ENCODE results near the gene SYT7.
"Not testable (repeated sequence)": the region's sequence is repeated elsewhere in the genome, so short reads cannot be mapped to it uniquely, and the experiment has no call there.

The SYT7 gene

DNA sequence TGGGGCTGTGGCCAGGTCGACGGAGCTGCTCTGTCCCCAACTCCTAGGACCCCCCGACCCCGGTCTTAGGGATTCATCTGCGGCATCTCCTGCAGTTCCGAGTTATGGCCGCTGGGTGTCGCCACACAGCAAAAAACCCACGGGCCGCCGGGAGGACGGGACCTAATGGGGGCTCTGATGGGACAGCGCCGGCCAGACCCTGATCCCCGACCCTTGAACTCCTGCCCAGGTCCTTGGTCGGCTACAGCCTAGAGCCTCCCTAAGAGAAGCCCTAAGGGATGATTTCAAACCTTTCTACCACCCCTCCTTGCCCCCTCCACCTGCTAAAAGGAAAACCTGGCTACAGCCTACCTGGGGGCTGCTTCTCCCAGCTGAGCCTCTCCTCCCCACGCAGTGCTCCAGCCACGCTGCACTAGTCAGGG is 103.1 kb downstream of the SYT7 start:
- no peaks in the 10 kb centered on the region for H3K27me3 ChIP-seq (ENCODE audit: insufficient read depth, low read length)
- peaks cover 10% of the 10 kb centered on the region for H3K4me1 ChIP-seq (ENCODE audit: insufficient read depth, low read length)
- no peak overlapping the region for H3K9ac ChIP-seq (ENCODE audit: low read depth, low read length)
- no peak overlapping the region for H3K27ac ChIP-seq (ENCODE audit: low read depth, low read length)
- whole genome bisulfite sequencing: 9% methylated on average over 18 of the region's 18 CpGs
- no peaks in the 10 kb centered on the region for H3K9me3 ChIP-seq (ENCODE audit: insufficient read depth, low read depth, low read length)
- H3K36me3 ChIP-seq (ENCODE audit: insufficient read depth, low read length): no peaks in the 10 kb centered on the region
- H3K4me3 ChIP-seq (ENCODE audit: low read length): no peak overlapping the region

DNA sequence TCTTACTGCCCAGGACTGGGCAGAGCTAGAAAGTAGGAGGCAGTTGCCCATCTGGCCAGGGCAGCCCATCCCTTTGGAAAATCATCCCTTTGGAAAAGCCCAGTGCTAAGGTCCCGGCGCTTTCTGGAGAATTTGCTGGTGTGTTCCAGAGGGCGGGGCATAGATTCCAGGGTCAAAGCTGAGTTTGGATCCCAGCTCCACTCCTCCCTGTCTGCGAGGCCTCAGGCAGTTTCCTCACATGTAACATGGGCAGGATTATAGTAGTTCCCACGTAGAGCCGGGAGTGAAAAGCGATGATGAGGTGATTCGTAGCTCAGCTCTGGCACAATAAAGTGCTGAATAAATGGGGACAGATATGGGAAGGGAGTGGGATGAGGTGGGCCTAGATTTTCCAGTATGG is 103.8 kb downstream of the SYT7 start:
- no peak overlapping the region for H3K9ac ChIP-seq (ENCODE audit: low read depth, low read length)
- 80% methylated on average over 8 of the region's 8 CpGs for WGBS

DNA sequence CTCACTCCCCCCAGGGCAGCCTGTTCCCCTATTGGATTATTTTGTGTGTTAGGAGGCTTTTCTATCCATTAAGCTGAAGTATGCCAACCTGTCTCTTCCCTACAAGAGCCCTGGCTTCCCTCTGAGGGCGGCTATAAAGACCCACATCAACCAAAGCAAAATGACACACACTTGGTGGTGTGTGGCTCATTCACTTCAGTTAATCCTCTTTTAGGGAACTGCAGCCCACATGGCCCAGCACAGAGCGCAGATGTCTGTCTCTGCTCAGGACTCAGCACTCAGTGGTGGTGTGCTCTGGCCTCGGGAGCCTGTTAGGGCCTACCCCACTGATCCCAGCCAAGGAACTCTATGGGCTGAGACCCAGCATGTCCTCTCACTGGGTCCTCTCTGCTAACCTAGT is 104.5 kb downstream of the SYT7 start:
- 95% methylated on average over 3 of the region's 3 CpGs for WGBS
- Histone ChIP-seq H3K4me3 (ENCODE audit: low read length) (no peak overlapping the region), H3K9me3 (ENCODE audit: insufficient read depth, low read depth, low read length) (no peaks in the 10 kb centered on the region), H3K27me3 (ENCODE audit: insufficient read depth, low read length) (no peaks in the 10 kb centered on the region), H3K36me3 (ENCODE audit: insufficient read depth, low read length) (no peaks in the 10 kb centered on the region), H3K9ac (ENCODE audit: low read depth, low read length) (no peak overlapping the region), H3K27ac (ENCODE audit: low read depth, low read length) (no peak overlapping the region), H3K4me1 (ENCODE audit: insufficient read depth, low read length) (peaks cover 4% of the 10 kb centered on the region)

More for the DNA sequence above, 103.8 kb downstream of the SYT7 start:
- peaks cover 9% of the 10 kb centered on the region for H3K4me1 ChIP-seq (ENCODE audit: insufficient read depth, low read length)
- no peaks in the 10 kb centered on the region for H3K36me3 ChIP-seq (ENCODE audit: insufficient read depth, low read length)
- H3K27me3 ChIP-seq (ENCODE audit: insufficient read depth, low read length): no peaks in the 10 kb centered on the region
- H3K27ac ChIP-seq (ENCODE audit: low read depth, low read length): no peak overlapping the region
- H3K9me3 ChIP-seq (ENCODE audit: insufficient read depth, low read depth, low read length): no peaks in the 10 kb centered on the region
- no peak overlapping the region for H3K4me3 ChIP-seq (ENCODE audit: low read length)

DNA sequence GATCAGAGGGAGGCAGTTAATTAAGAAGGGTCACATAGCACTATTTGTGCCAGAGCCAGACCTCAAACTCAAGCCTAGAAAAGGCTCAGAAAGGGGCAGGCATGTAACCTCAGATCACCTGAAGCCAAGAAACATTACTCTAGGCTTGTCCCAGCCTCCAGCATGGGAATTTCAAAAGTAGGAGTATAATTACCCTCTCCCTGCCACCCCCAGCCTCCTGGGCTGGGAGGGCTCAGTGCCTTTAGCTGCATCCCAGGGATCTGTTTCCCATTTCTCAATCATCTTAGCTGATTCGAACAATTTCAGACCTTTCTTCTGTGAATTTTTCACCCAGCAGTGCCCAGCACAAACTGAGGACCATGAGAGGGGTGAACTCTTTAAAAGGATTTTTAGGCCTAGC is 105.4 kb downstream of the SYT7 start:
- Histone ChIP-seq H3K27me3 (ENCODE audit: insufficient read depth, low read length) (no peaks in the 10 kb centered on the region), H3K4me1 (ENCODE audit: insufficient read depth, low read length) (no peaks in the 10 kb centered on the region), H3K27ac (ENCODE audit: low read depth, low read length) (no peak overlapping the region), H3K36me3 (ENCODE audit: insufficient read depth, low read length) (no peaks in the 10 kb centered on the region), H3K9ac (ENCODE audit: low read depth, low read length) (no peak overlapping the region; the same call in 1 of the 2 replicates), H3K9me3 (ENCODE audit: insufficient read depth, low read depth, low read length) (no peaks in the 10 kb centered on the region), H3K4me3 (ENCODE audit: low read length) (no peak overlapping the region)
- WGBS: 96% methylated on average over 1 of the region's 1 CpG

- Histone ChIP-seq H3K27ac (ENCODE audit: low read depth, low read length) (no peak overlapping the region), H3K9ac (ENCODE audit: low read depth, low read length) (no peak overlapping the region), H3K4me1 (ENCODE audit: insufficient read depth, low read length) (no peaks in the 10 kb centered on the region), H3K9me3 (ENCODE audit: insufficient read depth, low read depth, low read length) (no peaks in the 10 kb centered on the region), H3K36me3 (ENCODE audit: insufficient read depth, low read length) (no peaks in the 10 kb centered on the region), H3K27me3 (ENCODE audit: insufficient read depth, low read length) (no peaks in the 10 kb centered on the region), H3K4me3 (ENCODE audit: low read length) (no peak overlapping the region)
- 93% methylated on average over 6 of the region's 6 CpGs for WGBS
These were observed 106.7 kb downstream of the SYT7 start for GRCh38 chr11:61474013-61474643.

DNA sequence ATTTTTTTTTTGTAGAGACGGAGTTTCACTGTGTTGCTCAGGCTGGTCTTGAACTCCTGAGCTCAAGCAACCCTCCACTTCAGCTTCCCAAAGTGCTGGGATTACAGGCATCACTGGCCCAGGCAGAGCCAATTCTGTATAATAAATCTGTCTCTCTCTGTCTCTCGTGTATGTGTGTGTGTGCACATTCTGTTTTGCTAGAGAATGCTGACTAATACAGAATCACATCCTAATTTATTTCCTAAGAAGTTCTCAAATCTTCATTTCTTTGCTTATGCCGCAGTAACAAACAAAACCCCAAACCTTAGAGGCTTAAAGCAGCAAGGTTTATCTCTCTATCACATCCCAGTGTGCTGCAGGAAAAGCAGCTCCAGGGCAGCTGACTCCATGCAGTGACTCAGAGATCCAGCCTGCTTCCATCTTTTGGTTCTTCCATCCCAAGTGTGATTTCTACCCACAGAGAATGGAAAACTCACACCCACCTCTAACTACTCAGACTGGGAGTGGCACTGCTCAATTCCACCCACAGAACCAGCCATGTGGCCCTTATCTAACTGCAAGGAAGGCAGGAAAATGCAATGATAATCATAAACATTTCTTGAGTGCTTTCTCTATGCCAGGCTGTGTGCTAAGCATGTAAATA is 107.4 kb downstream of the SYT7 start:
- Histone ChIP-seq H3K4me1 (ENCODE audit: insufficient read depth, low read length) (no peaks in the 10 kb centered on the region), H3K9me3 (ENCODE audit: insufficient read depth, low read depth, low read length) (no peaks in the 10 kb centered on the region), H3K36me3 (ENCODE audit: insufficient read depth, low read length) (no peaks in the 10 kb centered on the region), H3K27ac (ENCODE audit: low read depth, low read length) (no peak overlapping the region), H3K4me3 (ENCODE audit: low read length) (no peak overlapping the region), H3K9ac (ENCODE audit: low read depth, low read length) (no peak overlapping the region), H3K27me3 (ENCODE audit: insufficient read depth, low read length) (no peaks in the 10 kb centered on the region)
- 98% methylated on average over 3 of the region's 3 CpGs for WGBS

DNA sequence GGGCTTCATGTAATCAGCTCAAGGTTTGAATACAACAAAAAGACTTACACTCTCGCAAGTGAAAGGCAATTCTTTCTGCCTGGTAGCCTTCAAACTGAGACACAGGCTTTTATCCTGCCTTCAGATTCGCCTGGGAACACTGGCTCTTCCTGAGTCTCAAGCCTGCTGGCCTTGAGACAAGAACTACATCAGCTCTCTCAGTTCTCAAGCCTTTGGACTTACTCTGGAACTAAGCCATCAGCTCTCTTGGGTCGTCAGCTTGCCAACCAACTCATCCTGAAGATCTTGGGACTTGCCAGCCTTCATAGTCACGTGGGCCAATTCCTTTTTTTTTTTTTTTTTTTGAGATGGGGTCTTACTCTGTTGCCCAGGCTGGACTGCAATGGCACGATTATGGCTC is 108.0 kb downstream of the SYT7 start:
- Histone ChIP-seq H3K36me3 (ENCODE audit: insufficient read depth, low read length) (no peaks in the 10 kb centered on the region), H3K9ac (ENCODE audit: low read depth, low read length) (no peak overlapping the region), H3K27me3 (ENCODE audit: insufficient read depth, low read length) (no peaks in the 10 kb centered on the region), H3K27ac (ENCODE audit: low read depth, low read length) (no peak overlapping the region), H3K4me3 (ENCODE audit: low read length) (no peak overlapping the region), H3K4me1 (ENCODE audit: insufficient read depth, low read length) (no peaks in the 10 kb centered on the region), H3K9me3 (ENCODE audit: insufficient read depth, low read depth, low read length) (no peaks in the 10 kb centered on the region)
- WGBS: 93% methylated on average over 5 of the region's 5 CpGs

- Histone ChIP-seq H3K27ac (ENCODE audit: low read depth, low read length) (no peak overlapping the region), H3K9me3 (ENCODE audit: insufficient read depth, low read depth, low read length) (no peaks in the 10 kb centered on the region), H3K9ac (ENCODE audit: low read depth, low read length) (no peak overlapping the region), H3K4me1 (ENCODE audit: insufficient read depth, low read length) (no peaks in the 10 kb centered on the region), H3K4me3 (ENCODE audit: low read length) (no peak overlapping the region), H3K27me3 (ENCODE audit: insufficient read depth, low read length) (no peaks in the 10 kb centered on the region), H3K36me3 (ENCODE audit: insufficient read depth, low read length) (no peaks in the 10 kb centered on the region)
- WGBS: 93% methylated on average over 4 of the region's 5 CpGs
These were observed 108.6 kb downstream of the SYT7 start for GRCh38 chr11:61472282-61472681.

GRCh38 chr11:61468002-61468401 is 112.9 kb downstream of the SYT7 start:
- Histone ChIP-seq H3K9ac (ENCODE audit: low read depth, low read length) (no peak overlapping the region), H3K27ac (ENCODE audit: low read depth, low read length) (no peak overlapping the region), H3K4me1 (ENCODE audit: insufficient read depth, low read length) (no peaks in the 10 kb centered on the region), H3K36me3 (ENCODE audit: insufficient read depth, low read length) (no peaks in the 10 kb centered on the region), H3K9me3 (ENCODE audit: insufficient read depth, low read depth, low read length) (no peaks in the 10 kb centered on the region), H3K27me3 (ENCODE audit: insufficient read depth, low read length) (no peaks in the 10 kb centered on the region), H3K4me3 (ENCODE audit: low read length) (no peak overlapping the region)
- 93% methylated on average over 7 of the region's 7 CpGs for WGBS

DNA sequence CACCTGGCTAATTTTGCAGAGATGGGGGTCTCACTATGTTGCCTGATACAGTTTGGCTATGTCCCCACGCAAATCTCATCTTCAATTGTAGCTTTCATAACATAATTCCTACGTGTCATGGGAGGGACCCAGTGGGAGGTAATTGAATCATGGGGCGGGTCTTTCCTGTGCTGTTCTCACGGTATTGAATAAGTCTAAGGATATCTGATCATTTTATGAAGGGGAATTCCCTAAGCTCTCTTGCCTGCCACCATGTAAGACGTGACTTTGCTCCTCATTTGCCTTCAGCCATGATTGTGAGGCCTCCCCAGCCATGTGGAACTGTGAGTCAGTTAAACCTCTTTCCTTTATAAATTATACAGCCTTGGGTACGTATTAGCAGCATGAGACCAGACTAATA is 113.3 kb downstream of the SYT7 start:
- not testable (repeated sequence) for H3K27ac ChIP-seq (ENCODE audit: low read depth, low read length); H3K4me1 ChIP-seq (ENCODE audit: insufficient read depth, low read length); H3K9ac ChIP-seq (ENCODE audit: low read depth, low read length); H3K27me3 ChIP-seq (ENCODE audit: insufficient read depth, low read length); H3K36me3 ChIP-seq (ENCODE audit: insufficient read depth, low read length); H3K4me3 ChIP-seq (ENCODE audit: low read length); H3K9me3 ChIP-seq (ENCODE audit: insufficient read depth, low read depth, low read length)
- WGBS: 90% methylated on average over 6 of the region's 6 CpGs
